HG02884 (cell line): ENCODE results near the gene ATP8B3.
"Not testable (repeated sequence)": the region's sequence is repeated elsewhere in the genome, so short reads cannot be mapped to it uniquely, and the experiment has no call there.

Experiments used
- ATAC-seq: cut with Tn5 transposase; IDR thresholded peaks from one replicate; pipeline ENCODE4 v1.9.1; 2021; ENCODE audit warnings: mild to moderate bottlenecking, moderate library complexity; ENCODE audit not compliant: unreplicated experiment

ATP8B3 gene

DNA sequence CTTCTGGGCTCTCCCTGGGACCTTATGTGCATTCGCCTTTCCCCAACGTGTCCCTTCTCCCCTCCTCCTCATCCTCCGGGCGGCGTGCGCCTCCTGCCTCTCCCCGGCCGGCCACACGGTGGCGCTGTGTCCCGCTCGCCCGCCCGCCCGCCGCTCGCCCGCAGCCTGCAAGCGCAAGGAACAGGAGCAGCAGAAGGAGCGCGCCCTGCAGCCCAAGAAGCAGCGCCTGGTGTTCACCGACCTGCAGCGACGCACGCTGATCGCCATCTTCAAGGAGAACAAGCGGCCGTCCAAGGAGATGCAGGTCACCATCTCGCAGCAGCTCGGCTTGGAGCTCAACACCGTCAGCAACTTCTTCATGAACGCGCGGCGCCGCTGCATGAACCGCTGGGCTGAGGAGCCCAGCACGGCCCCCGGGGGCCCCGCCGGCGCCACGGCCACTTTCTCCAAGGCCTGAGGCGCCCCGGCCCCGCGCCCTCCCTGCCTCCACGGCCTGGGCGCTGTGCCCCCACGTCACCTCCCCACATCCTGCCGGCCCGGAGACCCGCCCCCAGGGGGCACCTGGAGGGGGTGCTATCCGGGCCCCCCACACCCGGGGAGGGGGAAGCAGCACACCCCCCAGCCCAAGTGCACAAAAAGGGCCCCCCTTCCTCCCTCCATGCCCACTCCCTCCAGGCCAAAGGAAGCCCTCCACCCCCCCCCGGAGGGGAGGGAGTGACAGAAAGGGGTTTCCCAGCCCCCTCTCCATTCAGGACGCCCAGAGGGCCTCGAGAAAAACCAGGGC is 36.9 kb downstream of the ATP8B3 start:
- ATAC-seq = no peak

DNA sequence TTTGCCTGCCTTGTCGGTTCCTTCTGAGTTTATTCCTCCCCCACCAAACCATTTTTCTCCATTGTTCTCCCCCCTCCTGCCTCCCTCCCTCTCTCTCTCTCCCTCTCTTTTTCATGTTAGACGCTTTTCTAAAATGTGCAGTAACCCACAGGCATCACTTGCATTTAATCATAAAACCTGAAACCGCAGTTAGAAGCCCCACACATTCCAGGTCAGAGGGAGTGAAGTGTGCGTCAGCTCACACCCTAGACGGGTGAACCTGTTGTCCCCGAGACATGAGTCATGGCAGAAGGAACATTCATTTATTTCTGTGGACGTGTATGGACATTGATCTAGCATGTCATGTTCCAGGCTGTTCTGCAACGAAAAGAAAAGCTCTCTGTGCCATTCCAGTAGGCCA is 38.9 kb downstream of the ATP8B3 start:
- ATAC-seq = no peak

DNA sequence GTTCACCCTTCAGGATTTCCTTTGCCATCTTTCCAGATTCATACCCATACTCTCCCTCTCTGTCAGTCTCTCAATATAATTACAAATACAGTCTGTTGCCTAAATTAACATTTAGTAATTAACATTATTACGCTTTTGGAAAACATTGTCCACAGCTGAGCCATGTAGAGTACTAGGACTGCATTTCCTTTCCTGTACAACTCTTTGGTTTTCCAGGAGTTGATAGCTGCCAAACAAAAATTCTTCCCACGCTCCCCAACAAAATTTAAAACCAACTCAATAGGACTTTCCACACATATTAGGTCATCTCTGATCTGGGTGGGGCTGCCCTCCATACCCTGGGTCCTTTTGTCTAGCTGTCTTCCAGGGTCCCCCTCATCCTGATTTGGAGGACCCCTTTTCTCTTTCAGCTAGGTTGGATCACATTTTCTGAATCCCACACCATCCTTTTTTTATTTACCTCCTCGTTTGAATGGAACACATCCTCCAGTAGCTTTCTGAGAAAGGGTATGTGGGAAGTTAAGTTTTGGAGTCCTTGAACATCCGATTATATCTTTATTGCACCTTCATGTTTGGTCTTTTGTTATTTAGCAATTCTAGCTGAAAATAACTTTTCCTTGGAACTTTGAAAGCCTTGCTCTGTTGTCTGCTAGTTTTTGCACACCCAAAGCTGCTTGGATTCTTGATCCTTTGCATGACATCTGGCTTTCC is 41.1 kb downstream of the ATP8B3 start:
- ATAC-seq = no peak

GRCh38 chr19:1769645-1769985 is 42.5 kb downstream of the ATP8B3 start:
- ATAC-seq = no peak

DNA sequence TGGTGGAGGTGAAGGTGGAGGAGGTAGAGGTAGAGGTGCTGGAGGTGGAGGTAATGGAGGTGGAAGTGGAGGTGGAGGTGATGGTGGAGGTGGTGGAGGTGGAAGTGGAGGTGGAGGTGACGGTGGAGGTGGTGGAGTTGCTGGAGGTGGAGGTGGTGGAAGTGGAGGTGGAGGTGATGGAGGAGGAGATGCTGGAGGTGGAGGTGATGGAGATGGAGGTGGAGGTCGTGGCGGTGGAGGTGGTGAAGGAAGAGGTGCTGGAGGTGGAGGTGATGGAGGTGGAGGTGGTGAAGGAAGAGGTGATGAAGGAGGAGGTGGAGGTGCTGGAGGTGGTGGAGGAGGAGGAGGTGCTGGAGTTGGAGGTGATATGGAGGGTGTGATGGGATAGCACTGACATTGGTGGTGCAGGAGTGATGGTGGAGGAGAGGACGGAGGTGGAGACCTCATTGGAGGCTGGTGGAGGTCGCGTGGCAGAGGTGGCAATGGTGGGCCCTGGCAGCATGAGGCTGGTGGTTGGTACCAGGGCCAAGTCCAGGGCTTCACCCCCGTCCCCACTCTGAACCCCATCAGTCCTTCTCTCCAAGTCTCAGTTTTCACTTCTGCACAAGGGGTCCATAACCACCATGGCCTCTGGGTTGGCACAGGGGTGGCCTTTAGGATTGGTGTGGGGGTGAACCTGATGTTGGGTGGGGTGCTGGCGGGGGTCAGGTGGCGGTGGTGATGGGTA is 43.0 kb downstream of the ATP8B3 start:
- no peak for ATAC-seq

DNA sequence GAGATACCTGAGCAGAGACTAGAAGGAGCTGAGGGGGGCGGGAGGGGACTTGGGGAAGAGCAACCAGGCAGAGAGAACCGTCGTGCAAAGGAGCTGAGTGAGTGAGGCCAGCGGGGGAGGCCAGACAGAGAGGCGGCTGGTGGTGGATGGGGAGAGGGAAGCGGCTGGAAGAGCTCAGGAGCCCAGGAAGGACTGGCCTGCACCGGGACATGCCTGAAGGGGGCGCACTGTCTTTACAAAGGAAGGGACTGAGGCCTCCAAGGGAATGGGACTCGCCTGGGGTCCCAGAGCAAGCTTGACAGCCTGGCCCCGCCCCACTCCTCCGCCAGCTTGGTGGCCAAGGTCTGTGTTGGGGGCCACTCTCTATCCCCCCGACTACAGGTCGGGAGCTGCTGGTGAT is 43.8 kb downstream of the ATP8B3 start:
- ATAC-seq = no peak

DNA sequence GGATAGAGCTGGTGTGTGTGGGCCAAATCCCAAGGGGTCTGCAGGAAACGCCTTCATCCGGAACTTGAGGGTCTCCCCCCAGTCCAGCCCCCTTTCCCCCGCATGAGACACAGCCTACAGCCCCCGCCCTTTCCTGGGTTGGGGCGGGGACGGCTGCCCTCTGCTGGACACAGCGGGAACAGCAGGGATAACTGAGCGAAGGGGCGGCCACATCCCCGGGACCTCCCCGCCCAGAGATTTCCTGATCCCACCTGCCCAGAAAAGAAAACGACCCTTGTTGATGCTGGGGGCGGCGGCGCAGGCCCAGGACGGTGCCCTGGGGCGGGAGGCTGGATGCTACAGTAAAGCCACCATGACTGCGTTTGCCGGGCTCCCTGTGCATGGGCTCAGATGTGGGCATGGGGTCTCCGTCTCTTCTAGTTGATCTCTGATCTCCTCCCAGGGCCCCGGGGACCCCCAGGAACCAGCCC is 44.6 kb downstream of the ATP8B3 start:
- ATAC-seq = no peak

GRCh38 chr19:1766800-1767352 is 45.2 kb downstream of the ATP8B3 start:
- ATAC-seq = no peak

DNA sequence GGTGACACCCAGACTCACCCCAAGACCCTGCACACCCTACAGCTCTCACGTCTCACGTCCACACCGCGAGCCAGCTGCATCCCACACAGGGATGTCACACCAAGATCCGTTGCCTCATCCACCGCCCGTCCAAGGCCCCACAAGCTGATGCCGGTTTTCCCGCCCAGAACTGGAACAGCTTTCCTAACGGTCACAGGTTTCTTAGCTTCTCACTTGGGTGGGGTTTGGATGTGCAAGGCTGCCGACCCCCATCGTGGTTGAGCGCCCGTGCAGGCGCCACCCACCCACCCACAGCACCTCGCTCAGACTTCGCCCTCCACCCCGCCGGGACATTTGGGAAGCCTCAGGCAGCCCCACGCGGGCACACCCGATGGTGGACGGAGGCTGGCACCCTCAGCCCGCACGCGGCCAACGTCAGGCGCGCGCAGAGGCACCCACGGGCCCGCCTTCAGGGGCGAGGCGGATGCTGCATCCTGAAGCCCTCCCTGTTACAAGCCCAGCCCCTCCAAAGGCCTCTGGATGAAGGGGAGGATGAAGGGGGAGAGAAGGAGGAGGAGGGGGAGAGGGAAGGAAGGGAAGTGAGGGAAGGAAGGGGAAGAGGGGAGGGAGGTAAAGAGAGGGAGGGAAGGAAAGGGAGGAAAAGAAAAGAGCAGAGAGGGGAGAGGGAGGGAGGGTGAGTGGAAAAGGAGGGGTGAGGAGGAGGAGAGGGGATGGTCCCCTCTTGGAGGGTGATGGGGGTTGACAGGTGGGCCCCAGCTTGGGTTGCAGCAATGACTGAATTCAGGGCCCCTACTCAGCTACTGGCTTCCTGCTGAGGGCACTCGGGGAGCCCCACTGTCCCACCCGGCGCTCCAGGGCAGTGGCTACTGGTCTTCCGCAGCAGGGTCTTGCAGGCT is 45.9 kb downstream of the ATP8B3 start:
- no peak for ATAC-seq

- ATAC-seq = no peak
These were observed 46.7 kb downstream of the ATP8B3 start for GRCh38 chr19:1765232-1765903.

DNA sequence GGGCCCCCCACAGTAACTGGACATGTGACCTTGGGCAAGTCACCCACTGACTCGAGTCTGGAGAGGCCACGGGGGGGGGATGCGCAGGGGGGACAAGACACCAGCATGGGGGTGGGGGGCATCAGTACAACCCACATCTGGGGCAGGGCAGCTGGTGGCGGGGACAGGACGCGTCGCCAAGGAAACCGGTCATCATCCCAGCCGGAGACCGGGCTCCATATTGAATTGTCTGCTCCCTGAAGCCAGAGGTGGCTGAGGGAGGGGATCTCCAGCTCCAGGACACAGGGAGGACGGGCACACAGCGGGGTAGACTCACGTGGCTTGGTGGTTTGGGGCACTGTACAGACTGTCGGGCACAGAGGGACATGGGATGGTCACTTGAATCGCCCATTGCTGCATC is 47.3 kb downstream of the ATP8B3 start:
- ATAC-seq = no peak

DNA sequence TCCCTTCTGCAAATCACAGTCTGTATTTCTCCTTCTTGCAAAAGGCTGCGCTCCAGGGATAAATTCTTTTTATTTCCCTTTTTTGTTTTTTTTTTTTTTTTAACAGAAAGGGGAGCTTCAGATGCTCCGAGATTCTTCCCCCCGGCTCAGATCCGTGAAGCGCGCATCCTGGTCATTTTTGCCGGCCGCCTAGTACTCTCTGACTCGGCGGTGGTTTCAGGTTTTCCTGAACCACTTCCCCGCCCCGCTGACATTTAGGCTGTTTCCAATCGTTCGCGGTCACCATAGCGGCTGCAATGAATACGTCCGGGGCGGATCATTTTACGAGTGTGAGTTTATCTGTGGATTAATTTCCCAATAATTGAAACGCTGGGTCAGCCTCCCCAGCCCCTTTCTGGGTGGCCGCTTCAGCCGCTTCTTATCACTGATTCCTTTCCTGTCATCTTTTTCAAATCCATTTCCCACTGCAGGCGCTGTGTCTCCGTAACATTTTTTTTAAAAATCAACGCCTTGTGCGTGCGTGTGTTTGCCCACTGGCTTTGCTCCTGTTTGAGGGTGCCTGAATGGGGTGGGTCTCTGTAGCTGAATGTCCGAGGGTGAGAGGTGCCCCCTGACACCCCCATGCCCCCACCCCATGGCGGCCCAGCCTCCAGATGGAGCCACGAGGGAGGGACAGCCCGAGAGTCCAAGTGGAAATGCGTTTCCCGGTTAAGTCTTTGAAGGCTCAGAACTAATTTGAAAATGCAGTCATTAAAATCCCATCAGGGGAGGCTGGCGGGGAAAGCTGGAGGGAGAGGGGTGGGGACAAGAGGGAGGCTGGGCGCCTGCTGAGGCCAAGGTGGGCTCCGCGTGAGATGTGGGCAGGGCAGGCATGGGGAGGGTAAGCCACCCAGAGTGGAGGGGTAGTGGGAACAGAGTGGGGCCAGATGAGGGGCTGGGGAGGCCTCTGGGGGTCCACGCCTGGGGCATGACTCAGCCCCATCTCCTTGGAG is 48.1 kb downstream of the ATP8B3 start:
- ATAC-seq = no peak

DNA sequence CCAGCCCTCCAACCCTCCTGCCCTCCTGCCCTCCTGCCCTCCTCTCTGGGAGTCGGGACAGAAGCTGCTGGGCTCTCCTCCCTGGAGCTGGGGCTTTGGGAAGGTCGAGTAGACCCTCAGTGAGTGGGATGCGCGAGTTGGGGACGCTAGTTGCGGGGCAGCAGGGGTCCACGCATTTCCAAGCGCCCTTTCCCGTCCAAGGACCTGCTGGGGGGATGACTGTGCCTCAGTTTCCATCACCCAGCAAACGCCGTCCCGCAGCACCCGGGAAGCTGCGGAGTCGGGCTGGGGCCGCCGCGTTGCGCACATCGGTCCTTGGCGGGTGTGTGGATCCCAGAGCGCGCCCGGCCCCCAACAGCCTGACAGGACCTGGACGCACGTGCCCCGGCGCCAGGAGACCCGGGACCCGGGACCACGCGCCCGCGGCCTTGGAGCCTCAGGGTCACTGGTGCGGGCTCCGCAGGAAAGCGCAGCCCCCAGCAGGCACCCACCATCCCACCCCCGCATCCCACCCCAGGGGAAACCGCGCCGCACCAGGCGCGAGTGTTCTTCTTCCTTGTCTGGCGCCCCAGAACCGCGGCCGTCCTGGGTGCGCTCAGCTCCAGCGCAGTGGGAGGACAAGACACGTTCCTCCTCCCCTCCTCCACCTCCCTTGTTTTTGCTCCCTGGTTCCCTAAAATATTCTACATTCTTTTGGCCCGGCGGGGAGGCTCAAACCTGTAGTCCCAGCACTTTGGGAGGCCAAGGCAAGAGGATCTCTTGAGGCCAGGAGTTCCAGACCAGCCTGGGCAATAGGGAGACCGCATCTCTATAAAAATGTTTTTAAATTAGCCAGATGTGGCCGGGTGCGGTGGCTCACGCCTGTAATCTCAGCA is 49.6 kb downstream of the ATP8B3 start:
- no peak for ATAC-seq

GRCh38 chr19:1761528-1762242 is 50.4 kb downstream of the ATP8B3 start:
- ATAC-seq = no peak

DNA sequence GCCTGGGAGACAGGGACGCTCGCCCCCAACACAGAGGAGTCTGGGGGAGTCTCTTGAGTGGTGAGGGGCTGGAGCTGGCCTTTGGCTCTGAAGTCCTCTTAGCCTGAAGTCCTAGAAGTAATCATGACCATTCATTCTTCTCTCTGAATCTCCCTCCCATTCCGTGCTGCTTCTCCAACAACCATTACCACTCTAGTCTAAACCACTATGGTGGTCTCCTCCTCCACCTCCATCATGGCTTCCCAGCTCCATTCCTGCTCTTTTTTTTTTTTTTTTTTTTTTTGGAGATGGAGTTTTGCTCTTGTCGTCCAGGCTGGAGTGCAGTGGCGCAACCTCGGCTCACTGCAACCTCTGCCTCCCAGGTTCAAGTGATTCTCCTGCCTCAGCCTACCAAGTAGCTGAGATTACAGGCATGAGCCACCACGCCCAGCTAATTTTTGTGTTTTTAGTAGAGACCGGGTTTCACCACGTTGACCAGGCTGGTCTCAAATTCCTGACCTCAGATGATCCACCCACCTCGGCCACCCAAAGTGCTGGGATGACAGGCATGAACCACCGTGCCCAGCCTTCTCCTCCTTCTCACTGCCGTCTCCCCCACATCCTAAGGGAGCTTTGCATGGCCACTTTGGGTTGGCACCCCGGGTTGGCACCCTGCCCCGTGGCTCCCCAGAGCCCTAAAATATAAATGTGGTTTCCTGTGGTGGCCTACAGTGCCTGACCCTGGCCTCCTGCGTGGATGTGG is 51.1 kb downstream of the ATP8B3 start:
- not testable (repeated sequence) for ATAC-seq

GRCh38 chr19:1760020-1760419 is 52.1 kb downstream of the ATP8B3 start:
- ATAC-seq = no peak
